GM23248 (cell line): Measurements from ENCODE around the gene SMTNL2. TPM values are rescaled to one million over a fixed set of nuclear protein-coding genes. Genes with fewer than 3 reads are reported as not detected.

Experiments used
- DNase-seq: peaks from one replicate; pipeline ENCODE4 v3.0.0-alpha.2; 2015
- H2AFZ ChIP-seq: fragments of 200-600 bp; sonication (generic); 2 replicates; pipeline ENCODE4 v1.6.1; 2016; ENCODE audit warnings: antibody characterized with exemption
- H3F3A ChIP-seq: fragments of 200-600 bp; sonication (generic); 2 replicates; pipeline ENCODE4 v1.6.1; 2016; ENCODE audit warnings: mild to moderate bottlenecking, antibody characterized with exemption, mixed run types; ENCODE audit not compliant: insufficient read depth
- H3K27ac ChIP-seq: fragments of 200-600 bp; sonication (generic); 2 replicates; pipeline ENCODE4 v1.5.1; 2016; ENCODE audit warnings: mild to moderate bottlenecking
- H3K27me3 ChIP-seq: fragments of 200-600 bp; sonication (generic); replicated peaks from 2 replicates; pipeline ENCODE4 v1.6.1; 2016; ENCODE audit warnings: mild to moderate bottlenecking; ENCODE audit not compliant: insufficient read depth
- H3K36me3 ChIP-seq: fragments of 200-600 bp; sonication (generic); 2 replicates; pipeline ENCODE4 v1.6.1; 2016; ENCODE audit warnings: low read depth, mild to moderate bottlenecking
- H3K4me1 ChIP-seq: fragments of 200-600 bp; sonication (generic); 2 replicates; pipeline ENCODE4 v1.6.1; 2016; ENCODE audit warnings: mild to moderate bottlenecking; ENCODE audit not compliant: insufficient read depth
- H3K4me2 ChIP-seq: fragments of 200-600 bp; sonication (generic); one replicate; pipeline ENCODE4 v1.6.1; 2016; ENCODE audit warnings: mild to moderate bottlenecking; ENCODE audit not compliant: unreplicated experiment
- H3K4me3 ChIP-seq: fragments of 200-600 bp; sonication (generic); 2 replicates; pipeline ENCODE4 v1.5.1; 2016; ENCODE audit warnings: mild to moderate bottlenecking
- H3K79me2 ChIP-seq: fragments of 200-600 bp; sonication (generic); 2 replicates; pipeline ENCODE4 v1.6.1; 2016; ENCODE audit warnings: mild to moderate bottlenecking; ENCODE audit not compliant: insufficient read depth
- H3K9ac ChIP-seq: fragments of 200-600 bp; sonication (generic); 2 replicates; pipeline ENCODE4 v1.6.1; 2016; ENCODE audit warnings: mild to moderate bottlenecking
- H3K9me2 ChIP-seq: fragments of 200-600 bp; sonication (generic); 2 replicates; pipeline ENCODE4 v1.6.1; 2016; ENCODE audit warnings: mixed run types, mild to moderate bottlenecking, moderate library complexity; ENCODE audit not compliant: insufficient read depth
- H3K9me3 ChIP-seq: fragments of 200-600 bp; sonication (generic); one replicate; pipeline ENCODE4 v1.6.1; 2017; ENCODE audit warnings: low read depth
- H4K20me1 ChIP-seq: fragments of 200-600 bp; sonication (generic); 2 replicates; pipeline ENCODE4 v1.6.0; 2016; ENCODE audit not compliant: insufficient read depth
- EZH2 ChIP-seq: fragments of 200-600 bp; sonication (generic); IDR thresholded peaks from 2 replicates; pipeline ENCODE4 v1.6.1; 2018; ENCODE audit warnings: antibody characterized with exemption, mild to moderate bottlenecking; ENCODE audit not compliant: insufficient read depth, poor library complexity, severe bottlenecking
- EZH2phosphoT487 ChIP-seq: fragments of 200-600 bp; sonication (generic); IDR thresholded peaks from 2 replicates; pipeline ENCODE4 v1.6.1; 2018; ENCODE audit warnings: antibody characterized with exemption, moderate library complexity, mild to moderate bottlenecking, low read depth; ENCODE audit not compliant: insufficient read depth
- WGBS, 2 experiments: methylation state at CpG; one replicate each; pipeline ENCODE4 v1.1.6; 2015 to 2017; ENCODE audit warnings: low lambda C conversion rate in 2 of 2, low coverage in 1 of 2; ENCODE audit errors: missing lambda C conversion rate in 2 of 2; 5-methylcytosine and 5-hydroxymethylcytosine counted together
- in situ Hi-C: fragments of 300-500 bp; cut with MboI; formaldehyde crosslinking; loops from 2 replicates; pipeline ENCODE4 v1.15.0; 2020
- polyA plus RNA-seq: library from polyadenylated mRNA; unstranded; fragments of >200 nt; fragmentation: Nextera tagmentation; extraction: Ambion mirVana; gene quantifications from 2 replicates; pipeline ENCODE4 v1.2.1, GENCODE V29; 2016
- total RNA-seq: library from RNA; depleted of rRNA; stranded (reverse); fragments of >200 nt; shearing (Covaris generic); gene quantifications from 2 replicates; pipeline ENCODE4 v1.2.3, GENCODE V29; 2014

SMTNL2 gene
- total and polyA plus RNA-seq, 2 experiments from 2014 or later = not detected

- H3K9me2 ChIP-seq = no peaks in the 10 kb centered on the region
- 90 to 91% methylated on average over 23 to 26 of the region's 26 CpGs for WGBS, 2 experiments
- in situ Hi-C loops = no loop called here
Observed at GRCh38 chr17:4539576-4540223, 44.6 kb upstream of the SMTNL2 start.

GRCh38 chr17:4540224-4540651 lies 44.1 kb upstream of the SMTNL2 start:
- in situ Hi-C loops = no loop called here
- no peaks in the 10 kb centered on the region for H3K9me2 ChIP-seq
- no peak for TF ChIP-seq EZH2phosphoT487
- no peak for TF ChIP-seq EZH2
- H3K36me3 ChIP-seq = no peaks in the 10 kb centered on the region
- no peak overlapping the region for H3K9ac ChIP-seq
- H3K9me3 ChIP-seq = no peaks in the 10 kb centered on the region
- H3K4me3 ChIP-seq = no peak overlapping the region
- no peak for DNase-seq
- no peaks in the 10 kb centered on the region for H3K4me1 ChIP-seq
- no peaks in the 10 kb centered on the region for H3F3A ChIP-seq
- H2AFZ ChIP-seq = no peak overlapping the region
- H4K20me1 ChIP-seq = no peaks in the 10 kb centered on the region
- no peaks in the 10 kb centered on the region for H3K79me2 ChIP-seq
- 82 to 87% methylated on average over 13 to 14 of the region's 14 CpGs for WGBS, 2 experiments
- H3K4me2 ChIP-seq = no peak overlapping the region
- no peak overlapping the region for H3K27ac ChIP-seq
- H3K27me3 ChIP-seq = no peaks in the 10 kb centered on the region

More at GRCh38 chr17:4539576-4540223, 44.6 kb upstream of the SMTNL2 start:
- Histone ChIP-seq H2AFZ (no peak overlapping the region), H3K27ac (no peak overlapping the region), H3K79me2 (no peaks in the 10 kb centered on the region), H3K4me3 (no peak overlapping the region), H3K36me3 (no peaks in the 10 kb centered on the region), H3K9me3 (no peaks in the 10 kb centered on the region), H4K20me1 (no peaks in the 10 kb centered on the region), H3K4me1 (no peaks in the 10 kb centered on the region), H3K9ac (no peak overlapping the region), H3F3A (no peaks in the 10 kb centered on the region), H3K4me2 (no peak overlapping the region), H3K27me3 (no peaks in the 10 kb centered on the region)
- DNase-seq = no peak
- no peak for TF ChIP-seq EZH2
- no peak for TF ChIP-seq EZH2phosphoT487

GRCh38 chr17:4540687-4541327 lies 43.5 kb upstream of the SMTNL2 start:
- H3K79me2 ChIP-seq = no peaks in the 10 kb centered on the region
- WGBS, 2 experiments = 86 to 87% methylated on average over 12 to 15 of the region's 15 CpGs
- no peak overlapping the region for H3K4me3 ChIP-seq
- H3K36me3 ChIP-seq = no peaks in the 10 kb centered on the region
- no peak overlapping the region for H3K27ac ChIP-seq
- H3F3A ChIP-seq = no peaks in the 10 kb centered on the region
- TF ChIP-seq EZH2 (no peak), EZH2phosphoT487 (no peak)
- no peaks in the 10 kb centered on the region for H3K4me1 ChIP-seq
- in situ Hi-C loops = no loop called here
- no peaks in the 10 kb centered on the region for H4K20me1 ChIP-seq
- no peaks in the 10 kb centered on the region for H3K9me3 ChIP-seq
- no peak for DNase-seq
- no peak overlapping the region for H3K4me2 ChIP-seq
- H3K27me3 ChIP-seq = no peaks in the 10 kb centered on the region
- H3K9me2 ChIP-seq = no peaks in the 10 kb centered on the region
- H3K9ac ChIP-seq = no peak overlapping the region
- no peak overlapping the region for H2AFZ ChIP-seq

GRCh38 chr17:4541328-4542002 lies 42.9 kb upstream of the SMTNL2 start:
- Histone ChIP-seq H3K9me2 (no peaks in the 10 kb centered on the region), H3K4me3 (no peak overlapping the region), H3F3A (no peaks in the 10 kb centered on the region), H4K20me1 (no peaks in the 10 kb centered on the region), H3K9me3 (no peaks in the 10 kb centered on the region), H2AFZ (no peak overlapping the region), H3K36me3 (no peaks in the 10 kb centered on the region), H3K4me1 (no peaks in the 10 kb centered on the region), H3K9ac (no peak overlapping the region), H3K79me2 (no peaks in the 10 kb centered on the region), H3K4me2 (no peak overlapping the region), H3K27me3 (no peaks in the 10 kb centered on the region), H3K27ac (no peak overlapping the region)
- no peak for DNase-seq
- TF ChIP-seq EZH2phosphoT487 (no peak), EZH2 (no peak)
- WGBS, 2 experiments = 95 to 96% methylated on average over 24 to 29 of the region's 29 CpGs
- in situ Hi-C loops = no loop called here
